ENCODE measurements around the gene SCUBE1. TPM values are rescaled to one million over a fixed set of nuclear protein-coding genes. Genes with fewer than 3 reads are reported as not detected.

Gene SCUBE1
- total and polyA plus RNA-seq, 3 donors from 2014 or later, result 11.0 to 28.9 (median 23.5) TPM

DNA sequence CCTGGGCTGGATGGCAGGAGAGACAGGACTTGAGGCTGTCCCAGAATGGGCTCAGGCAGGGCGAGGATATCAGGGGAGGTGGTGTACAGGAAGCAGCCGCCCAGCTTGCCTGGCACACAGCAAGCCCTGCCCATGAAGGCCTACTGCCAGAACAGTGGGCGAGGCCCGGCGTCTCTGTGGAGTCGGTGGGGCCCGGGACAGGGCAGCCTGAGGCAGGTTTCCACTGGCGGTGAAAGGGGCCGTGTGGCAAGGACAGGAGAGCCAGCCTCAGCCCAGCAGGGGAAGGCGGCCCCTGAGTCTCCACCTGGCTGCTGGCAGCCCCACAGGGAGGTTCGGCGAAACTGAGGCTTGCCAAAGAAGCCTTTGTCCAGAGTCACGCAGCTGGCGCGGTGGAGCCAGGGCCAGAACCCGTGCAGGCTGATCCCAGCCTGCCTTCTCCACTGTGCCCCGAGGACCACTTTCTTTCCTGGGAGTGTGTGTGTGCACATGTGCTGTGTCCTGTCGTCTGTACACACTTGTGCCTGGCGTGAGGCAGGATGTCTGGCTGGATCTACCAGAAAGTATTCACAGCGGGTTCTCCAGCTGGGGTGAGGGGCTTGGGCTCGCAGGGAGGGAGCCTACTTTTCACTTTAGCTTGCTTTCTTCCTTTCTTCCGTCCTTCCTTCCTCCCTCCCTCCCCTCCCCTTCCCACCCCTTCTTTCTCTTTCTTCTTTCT is 190.7 kb downstream of the SCUBE1 start:
- TF ChIP-seq, protein P1, sequence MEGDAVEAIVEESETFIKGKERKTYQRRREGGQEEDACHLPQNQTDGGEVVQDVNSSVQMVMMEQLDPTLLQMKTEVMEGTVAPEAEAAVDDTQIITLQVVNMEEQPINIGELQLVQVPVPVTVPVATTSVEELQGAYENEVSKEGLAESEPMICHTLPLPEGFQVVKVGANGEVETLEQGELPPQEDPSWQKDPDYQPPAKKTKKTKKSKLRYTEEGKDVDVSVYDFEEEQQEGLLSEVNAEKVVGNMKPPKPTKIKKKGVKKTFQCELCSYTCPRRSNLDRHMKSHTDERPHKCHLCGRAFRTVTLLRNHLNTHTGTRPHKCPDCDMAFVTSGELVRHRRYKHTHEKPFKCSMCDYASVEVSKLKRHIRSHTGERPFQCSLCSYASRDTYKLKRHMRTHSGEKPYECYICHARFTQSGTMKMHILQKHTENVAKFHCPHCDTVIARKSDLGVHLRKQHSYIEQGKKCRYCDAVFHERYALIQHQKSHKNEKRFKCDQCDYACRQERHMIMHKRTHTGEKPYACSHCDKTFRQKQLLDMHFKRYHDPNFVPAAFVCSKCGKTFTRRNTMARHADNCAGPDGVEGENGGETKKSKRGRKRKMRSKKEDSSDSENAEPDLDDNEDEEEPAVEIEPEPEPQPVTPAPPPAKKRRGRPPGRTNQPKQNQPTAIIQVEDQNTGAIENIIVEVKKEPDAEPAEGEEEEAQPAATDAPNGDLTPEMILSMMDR (IDR thresholded peaks at IDR 0.05), result no peak
- no peak for TF ChIP-seq POLR2A (IDR thresholded peaks at IDR 0.05)
- peak overlapping the region; percentile 9 to 81 for H3K4me3 ChIP-seq
- peak overlapping the region; percentile 59 to 63 for H3K27ac ChIP-seq
- peak; percentile 66 for DNase-seq
- 24 to 28% methylated on average over 14 to 22 of the region's 22 CpGs for WGBS, 2 donors
- H3K27me3 ChIP-seq, result no peaks in the 10 kb centered on the region
- H3K4me1 ChIP-seq, result peaks cover 13% of the 10 kb centered on the region
- intact Hi-C loops (cut with DNase I; ENCODE audit: low total_unique reads), result no loop called here
- no peaks in the 10 kb centered on the region for H3K9me3 ChIP-seq
- no peaks in the 10 kb centered on the region for H3K36me3 ChIP-seq (ENCODE audit: low read depth, missing control alignments)

DNA sequence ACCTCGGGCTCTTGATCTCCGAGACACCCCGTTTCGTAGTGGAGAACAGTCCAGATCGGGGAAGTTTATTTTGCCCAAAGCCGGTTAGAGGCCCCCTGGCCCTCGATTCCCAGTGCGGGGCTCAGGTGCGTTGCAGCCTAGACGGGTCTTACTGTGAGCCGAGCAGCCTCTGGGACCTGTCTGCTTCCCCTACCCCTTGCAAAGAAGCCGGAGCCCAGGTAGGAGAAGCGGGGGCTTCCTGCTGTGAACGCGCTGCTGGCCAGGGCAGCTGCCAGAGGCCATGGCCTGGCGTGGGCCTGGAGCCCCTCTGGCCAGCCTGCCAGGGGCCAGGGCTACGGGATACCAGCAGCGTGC is 191.2 kb downstream of the SCUBE1 start:
- no peaks in the 10 kb centered on the region for H3K36me3 ChIP-seq (ENCODE audit: low read depth, missing control alignments)
- no peaks in the 10 kb centered on the region for H3K27me3 ChIP-seq
- H3K9me3 ChIP-seq, result no peaks in the 10 kb centered on the region
- peaks cover 13% of the 10 kb centered on the region for H3K4me1 ChIP-seq
- TF ChIP-seq, protein P1 (IDR thresholded peaks at IDR 0.05), result no peak
- no peak for TF ChIP-seq POLR2A (IDR thresholded peaks at IDR 0.05)
- intact Hi-C loops (cut with DNase I; ENCODE audit: low total_unique reads), result no loop called here
- H3K27ac ChIP-seq, result peak overlapping the region; percentile 59 to 63
- DNase-seq, result no peak
- peak overlapping the region; percentile 64 to 81 for H3K4me3 ChIP-seq
- WGBS, 2 donors, result 50% methylated on average over 18 of the region's 18 CpGs; no CpG with 5 or more reads in 1 of the 2 donors

DNA sequence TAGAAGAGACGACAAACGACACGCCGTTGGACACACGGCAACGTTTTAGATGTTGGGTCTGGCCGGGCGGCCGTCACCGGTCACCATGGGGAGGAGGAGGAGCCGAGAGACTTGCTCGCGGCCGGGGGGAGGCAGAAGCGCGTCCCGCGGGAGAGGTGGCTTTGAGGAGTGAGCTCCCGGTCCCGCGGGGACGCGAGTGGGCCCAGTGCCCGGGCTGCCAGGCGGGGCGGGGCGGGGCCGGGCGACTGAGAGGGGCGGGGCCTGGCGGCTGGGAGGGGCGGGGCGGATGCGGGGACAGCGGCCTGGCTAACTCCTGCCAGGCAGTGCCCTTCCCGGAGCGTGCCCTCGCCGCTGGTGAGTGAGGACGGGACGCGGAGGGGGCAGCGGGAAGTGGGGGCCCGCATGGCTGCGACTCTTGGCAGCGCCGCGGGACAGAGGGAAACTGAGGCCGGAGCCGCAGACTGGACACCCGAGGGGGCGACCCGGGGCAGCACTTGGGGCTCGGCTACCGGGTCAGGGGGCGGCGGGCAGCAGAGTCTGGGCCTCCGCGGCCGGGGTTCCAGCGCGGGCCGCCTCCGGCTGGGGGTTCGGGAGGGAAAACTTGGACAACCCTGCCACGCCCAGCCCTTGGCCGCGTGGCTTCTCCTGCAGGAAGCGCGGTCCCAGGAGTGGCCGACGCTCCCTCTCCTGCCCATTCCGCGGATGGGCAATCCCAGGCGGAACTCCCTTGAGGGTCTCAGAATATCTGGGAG is 191.7 kb downstream of the SCUBE1 start, which contains the start of gene TSPO:
TSS of gene TSPO (plus strand) at position 309 of the 752 bp plus-strand sequence. CDS start 7,680 bp downstream, outside the sequence.
- Histone ChIP-seq H3K9me3 (no peaks in the 10 kb centered on the region), H3K27me3 (no peaks in the 10 kb centered on the region), H3K27ac (peak within 1 kb of the TSS; percentile 59 to 63), H3K36me3 (ENCODE audit: low read depth, missing control alignments) (no peaks in the 10 kb centered on the region), H3K4me3 (peak within 1 kb of the TSS; percentile 64 to 81), H3K4me1 (peaks cover 13% of the 10 kb centered on the region)
- 0 to 4% methylated on average over 10 to 73 of the region's 75 CpGs for WGBS, 2 donors
- peak; percentile 77 for DNase-seq
- TF ChIP-seq, protein P1 (IDR thresholded peaks at IDR 0.05), result no peak
- no peak for TF ChIP-seq POLR2A (IDR thresholded peaks at IDR 0.05)
- intact Hi-C loops (cut with DNase I; ENCODE audit: low total_unique reads), result no loop called here

DNA sequence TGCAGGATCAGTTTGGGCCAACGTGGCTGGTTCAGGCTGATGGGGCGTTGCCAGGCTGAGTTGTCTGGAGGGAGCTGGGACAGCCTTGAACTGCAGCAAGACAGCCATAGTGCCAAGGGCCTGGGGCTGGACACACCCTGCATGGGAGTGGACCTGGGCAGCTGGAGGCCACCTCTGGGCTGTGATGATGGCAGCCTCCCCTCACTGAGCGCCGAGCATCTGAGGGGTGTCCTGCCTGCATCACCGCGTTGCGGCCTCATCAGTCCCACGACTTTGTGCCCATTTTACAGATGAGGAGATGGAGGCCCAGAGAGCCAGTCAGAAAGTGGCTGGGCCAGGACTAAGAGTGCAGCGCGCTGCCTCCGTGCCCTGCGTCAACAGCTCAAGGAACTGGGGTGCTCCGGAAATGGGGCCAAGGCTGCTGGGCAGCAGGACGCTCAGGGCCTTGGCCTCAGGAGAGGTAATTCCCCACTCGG is 192.4 kb downstream of the SCUBE1 start:
- H3K27ac ChIP-seq, result no peak overlapping the region
- intact Hi-C loops (cut with DNase I; ENCODE audit: low total_unique reads), result no loop called here

More for the DNA sequence above, 192.4 kb downstream of the SCUBE1 start:
- TF ChIP-seq, protein P1 (IDR thresholded peaks at IDR 0.05), result no peak
- H3K36me3 ChIP-seq (ENCODE audit: low read depth, missing control alignments), result no peaks in the 10 kb centered on the region
- WGBS, 2 donors, result 40 to 52% methylated on average over 11 to 15 of the region's 15 CpGs
- no peaks in the 10 kb centered on the region for H3K9me3 ChIP-seq
- no peaks in the 10 kb centered on the region for H3K27me3 ChIP-seq
- DNase-seq, result no peak
- peak overlapping the region; percentile 64 to 81 for H3K4me3 ChIP-seq
- H3K4me1 ChIP-seq, result peaks cover 13% of the 10 kb centered on the region
